ENCODE results near the gene AIPL1.
"Not testable (repeated sequence)": the region's sequence is repeated elsewhere in the genome, so short reads cannot be mapped to it uniquely, and the experiment has no call there.

Gene AIPL1, protein sequence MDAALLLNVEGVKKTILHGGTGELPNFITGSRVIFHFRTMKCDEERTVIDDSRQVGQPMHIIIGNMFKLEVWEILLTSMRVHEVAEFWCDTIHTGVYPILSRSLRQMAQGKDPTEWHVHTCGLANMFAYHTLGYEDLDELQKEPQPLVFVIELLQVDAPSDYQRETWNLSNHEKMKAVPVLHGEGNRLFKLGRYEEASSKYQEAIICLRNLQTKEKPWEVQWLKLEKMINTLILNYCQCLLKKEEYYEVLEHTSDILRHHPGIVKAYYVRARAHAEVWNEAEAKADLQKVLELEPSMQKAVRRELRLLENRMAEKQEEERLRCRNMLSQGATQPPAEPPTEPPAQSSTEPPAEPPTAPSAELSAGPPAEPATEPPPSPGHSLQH

DNA sequence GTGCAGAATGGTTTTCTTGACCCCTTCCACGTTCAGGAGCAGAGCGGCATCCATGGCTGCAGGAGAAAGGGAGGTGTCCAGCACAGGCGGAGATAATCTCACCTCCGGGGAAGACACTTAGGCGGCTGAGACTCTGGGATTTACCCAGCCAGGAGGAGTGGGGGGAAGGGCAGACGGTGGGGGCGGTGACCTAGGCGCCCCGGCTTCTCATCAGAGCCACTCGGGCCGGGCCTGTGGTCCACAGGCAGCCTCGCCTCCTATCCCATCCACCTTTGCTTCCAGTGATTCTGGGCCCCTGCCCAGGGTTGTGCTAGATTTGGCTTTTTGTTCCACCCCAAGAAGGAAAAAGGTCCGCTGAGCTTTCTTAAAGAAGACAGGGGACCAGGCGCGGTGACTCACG, at the start of gene AIPL1:
TSS of gene AIPL1 (minus strand) at position 71 of the 400 bp plus-strand sequence. CDS start at position 54, 17 bp downstream.
- DNase-seq = peak; percentile 93

DNA sequence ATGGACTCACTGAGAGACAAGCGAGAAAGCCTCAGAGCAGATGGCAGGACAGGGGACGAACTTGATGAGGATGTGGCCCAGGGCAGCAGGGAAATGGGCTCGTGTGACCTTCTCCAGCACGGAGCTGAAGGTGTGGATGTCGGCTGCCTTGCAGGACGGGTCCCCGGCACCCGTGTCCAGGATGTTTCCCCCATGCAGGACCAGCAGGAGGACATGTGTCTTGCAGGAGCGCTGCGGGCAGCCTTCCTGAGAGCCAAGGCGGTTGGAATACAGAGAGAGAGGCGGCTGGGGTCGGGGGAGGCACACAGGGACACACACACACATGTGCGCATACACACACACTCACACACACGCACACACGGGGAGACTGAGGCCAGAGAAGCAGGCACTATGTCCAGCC, 48.6 kb upstream of the AIPL1 start:
- no peak for DNase-seq

DNA sequence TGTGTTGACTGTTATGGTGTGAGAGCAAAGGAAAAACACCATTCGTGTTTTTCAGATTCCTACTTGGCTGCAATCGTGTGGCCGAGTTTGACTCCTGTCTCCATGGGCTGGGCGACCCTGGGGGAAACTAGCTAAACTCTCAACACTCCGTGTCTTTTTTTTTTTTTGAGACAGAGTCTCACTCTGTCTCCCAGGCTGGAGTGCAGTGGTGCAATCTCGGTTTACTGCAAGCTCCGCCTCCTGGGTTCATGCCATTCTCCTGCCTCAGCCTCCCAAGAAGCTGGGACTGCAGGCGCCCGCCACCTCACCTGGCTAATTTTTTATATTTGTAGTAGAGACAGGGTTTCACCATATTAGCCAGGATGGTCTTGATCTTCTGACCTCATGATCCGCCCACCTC, 47.9 kb upstream of the AIPL1 start:
- DNase-seq = not testable (repeated sequence)

DNA sequence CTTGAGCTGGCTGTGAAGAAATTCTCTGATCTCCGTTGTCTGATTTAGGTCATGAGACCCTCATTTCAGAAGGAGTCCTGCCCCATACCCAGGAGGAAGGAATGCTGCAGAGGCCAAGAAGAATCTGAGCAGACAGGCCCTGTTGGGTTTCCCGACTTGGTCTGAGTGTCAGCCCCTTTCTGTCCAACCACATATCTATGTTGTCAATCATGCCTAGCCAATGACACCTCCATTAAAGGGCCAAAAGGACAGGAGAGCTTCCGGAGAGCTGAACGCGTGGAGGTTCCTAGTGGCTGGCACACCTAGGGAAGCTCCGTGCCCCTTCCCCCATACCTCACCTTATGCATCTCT, 47.2 kb upstream of the AIPL1 start:
- no peak for DNase-seq

DNA sequence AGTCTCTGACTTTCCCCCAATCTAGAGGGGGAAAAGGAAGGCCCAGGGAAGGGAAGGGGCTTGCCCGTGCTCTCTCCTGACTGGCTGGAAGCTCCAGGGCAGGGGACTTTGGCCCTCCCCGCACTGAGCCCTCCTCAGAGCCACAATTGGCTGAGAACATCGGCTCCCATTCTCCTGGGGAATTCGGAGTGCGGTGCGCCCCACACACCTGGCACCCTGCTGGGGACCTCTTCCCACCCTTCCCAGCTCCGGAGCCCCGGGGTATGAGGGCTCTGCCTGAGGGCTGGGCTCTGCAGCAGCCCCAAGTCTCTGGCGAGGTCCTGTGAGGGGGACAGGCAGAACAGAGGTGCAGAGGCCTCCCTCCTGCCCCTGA, 45.4 kb upstream of the AIPL1 start:
- no peak for DNase-seq

DNA sequence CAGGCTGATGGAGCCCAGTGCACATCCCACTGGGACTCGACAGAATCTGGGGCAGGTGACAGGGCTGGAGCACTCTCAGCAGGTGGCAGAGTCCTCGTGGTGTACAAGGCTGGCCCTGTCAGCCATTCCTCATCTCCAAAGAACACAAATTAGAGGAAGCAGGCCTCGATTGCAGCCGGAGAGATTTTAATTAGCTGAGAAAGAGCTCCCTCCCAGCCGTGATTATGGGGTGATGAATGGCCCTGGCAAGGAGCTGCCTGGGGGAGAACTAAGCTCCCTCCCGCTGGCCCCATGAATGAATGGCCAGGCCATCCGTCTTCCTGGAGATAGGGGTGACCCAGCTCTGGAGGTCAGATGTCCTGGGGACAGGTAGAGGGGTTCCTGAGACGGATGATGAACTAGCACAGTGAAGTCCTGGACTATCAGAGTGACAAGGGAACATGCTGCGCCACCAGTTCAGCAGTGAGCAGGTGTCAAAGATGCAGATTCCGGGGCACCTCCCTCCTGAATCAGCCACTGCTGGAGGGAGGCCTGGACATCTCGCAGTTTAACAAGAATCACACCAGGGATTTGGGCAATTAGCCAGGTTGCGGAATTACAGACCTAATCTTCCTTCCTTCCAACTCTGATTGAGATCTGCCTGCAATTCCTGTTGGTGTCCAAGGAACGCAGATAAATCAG, 44.8 kb upstream of the AIPL1 start:
- DNase-seq = peak; percentile 90

DNA sequence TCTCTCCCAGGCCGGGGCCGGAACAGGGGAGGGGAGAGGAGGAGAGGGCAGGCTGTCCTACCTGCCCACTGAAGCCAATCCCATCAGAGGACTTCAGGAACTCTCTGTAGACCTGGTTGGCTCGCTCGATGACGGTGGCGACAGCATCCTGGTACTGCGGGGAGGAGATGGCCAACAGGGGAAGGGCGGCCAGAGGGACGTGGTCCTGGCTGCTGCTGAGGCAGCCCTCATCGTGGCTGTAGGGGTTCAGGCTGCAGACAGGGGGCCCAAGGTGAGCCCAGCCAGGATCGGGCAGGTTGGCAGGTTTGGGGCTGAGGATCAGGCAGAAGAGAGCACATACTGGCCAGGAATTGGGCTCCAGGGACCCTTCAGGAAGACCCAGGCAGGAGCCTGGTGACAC, 43.6 kb upstream of the AIPL1 start:
- DNase-seq = no peak

DNA sequence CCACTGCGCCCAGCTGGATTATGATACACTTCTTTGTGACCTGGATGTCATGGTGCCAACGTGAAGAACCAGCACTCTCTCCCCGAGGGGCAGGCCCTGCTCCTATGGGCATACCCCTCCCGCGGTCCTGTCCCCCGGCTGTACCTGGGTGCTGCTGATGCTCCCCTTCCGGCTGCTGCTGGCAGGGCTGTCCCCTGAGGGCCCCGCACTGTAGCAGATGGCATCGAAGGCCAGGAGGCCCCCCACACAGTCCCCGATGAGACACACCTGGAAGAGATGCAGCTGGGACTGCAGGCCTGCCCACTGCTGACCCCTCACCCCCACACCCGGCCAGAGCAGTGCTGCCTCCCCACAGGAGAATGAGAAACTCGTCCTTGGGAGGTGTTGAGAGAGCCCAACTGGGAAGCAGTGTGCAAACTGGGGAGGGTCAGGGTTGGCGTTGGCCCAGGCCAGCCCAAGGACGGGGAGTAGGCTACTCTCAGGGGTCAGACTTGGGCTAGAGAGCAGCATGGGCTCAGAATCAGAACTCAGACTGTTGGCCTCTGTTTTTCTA, 43.0 kb upstream of the AIPL1 start:
- DNase-seq = no peak

DNA sequence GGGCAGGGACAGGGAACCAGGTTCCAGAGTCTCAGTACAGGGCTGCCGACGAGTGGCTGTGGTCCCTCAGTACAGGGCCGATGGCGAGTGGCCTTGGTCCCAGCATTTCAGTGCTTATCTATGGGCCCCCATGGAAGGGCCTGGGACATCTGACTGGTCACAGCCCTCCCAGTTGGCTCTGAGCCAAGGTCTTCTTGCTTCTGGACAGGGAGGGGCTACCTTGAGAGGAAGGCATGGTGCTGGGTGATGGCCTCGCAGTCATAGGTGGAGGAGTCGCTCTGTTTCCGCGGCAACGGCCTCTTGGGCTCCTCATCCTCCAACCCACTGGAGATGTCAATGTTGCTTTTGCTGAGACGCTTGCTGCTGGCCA, 41.9 kb upstream of the AIPL1 start:
- peak; percentile 18 for DNase-seq

DNA sequence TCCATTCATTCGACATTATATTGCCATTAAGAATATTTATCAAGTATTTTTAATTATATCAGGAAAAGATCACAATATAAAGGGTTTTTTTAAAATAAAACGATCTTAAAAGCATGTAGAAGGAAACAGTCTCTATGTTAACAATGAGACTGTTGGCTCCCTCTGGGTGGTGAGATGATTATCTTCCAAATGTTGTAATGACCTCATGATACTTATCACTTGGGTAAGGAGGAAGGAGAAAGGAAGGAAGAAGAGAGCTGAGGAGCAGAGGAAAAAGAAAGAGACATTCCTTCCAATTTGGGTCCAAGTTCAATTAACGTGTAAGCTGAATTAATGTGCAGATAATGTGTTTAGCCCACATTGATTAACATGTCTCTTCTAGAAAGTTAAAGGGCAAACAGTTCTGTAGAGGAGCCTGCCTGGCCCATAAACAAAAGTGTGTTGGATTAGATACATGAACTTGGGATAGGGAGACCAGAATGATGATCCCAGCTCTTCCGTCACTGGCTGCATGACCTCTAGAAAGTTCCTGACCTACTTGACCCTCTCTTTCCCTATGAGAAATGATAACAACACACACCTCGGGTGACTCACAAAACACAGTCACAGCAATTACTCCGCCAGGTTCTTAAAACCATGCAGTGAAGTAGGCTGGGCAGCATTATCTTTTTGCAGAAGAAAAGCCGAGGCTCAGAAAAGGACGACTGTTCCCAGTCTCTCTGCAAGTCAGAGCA, 41.3 kb upstream of the AIPL1 start:
- DNase-seq = no peak

DNA sequence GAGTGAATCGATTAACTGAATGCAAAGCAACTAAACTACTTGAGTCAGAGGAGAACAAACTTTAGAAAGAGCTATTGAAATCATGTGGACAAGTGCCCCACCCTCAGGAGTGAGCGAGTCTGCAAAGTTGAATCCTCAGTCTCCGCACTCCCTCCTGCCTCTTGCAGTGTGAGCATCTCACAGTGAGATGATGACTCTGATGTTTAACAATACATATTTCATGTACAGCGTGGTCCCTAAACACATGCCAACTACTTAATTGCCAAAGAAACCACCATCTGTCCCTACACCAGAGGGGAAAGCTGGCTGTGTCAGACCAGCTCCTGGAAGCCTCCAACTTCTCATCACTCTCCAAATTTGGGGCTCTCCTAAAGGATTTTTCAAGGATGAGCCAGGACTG, 40.5 kb upstream of the AIPL1 start:
- DNase-seq = peak; percentile 31

DNA sequence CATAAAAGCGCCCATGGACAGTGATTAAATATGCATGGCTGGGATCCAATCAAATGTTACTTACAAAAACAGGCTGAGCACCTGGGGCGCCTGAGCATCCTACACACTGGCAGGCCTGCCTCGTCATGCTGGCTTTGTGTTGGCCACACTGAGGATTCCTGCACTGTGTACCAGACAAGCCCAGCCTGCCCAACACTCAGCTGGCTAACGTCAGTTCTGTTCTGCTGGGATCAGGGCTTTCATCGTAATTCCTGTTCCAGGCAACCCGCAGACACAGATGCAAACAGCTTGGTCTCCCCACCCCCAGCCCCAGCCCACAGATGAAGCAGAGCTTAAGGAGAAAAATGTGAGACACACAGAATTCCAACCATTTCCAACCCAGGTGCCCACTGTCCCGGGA, 40.0 kb upstream of the AIPL1 start:
- DNase-seq = peak; percentile 55

DNA sequence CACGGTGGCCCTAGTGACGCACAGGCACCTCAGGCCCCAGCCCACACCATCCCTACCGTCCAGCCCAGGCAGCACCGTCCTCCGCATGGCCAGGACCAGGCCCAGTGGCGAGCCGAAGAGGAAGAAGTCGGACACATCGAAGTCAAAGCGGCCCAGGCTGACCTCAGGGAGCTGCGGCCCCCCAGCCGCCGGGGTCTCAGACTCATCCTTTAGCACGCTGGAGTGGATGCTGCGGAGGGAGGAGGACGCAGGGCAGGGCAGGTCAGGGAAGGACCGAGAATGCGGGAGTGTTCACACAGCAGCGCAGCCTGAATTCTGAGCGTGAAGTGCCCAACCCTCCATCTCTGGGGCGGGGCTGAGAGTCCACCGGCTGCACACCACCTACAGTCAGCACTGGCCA, 39.5 kb upstream of the AIPL1 start:
- DNase-seq = no peak

DNA sequence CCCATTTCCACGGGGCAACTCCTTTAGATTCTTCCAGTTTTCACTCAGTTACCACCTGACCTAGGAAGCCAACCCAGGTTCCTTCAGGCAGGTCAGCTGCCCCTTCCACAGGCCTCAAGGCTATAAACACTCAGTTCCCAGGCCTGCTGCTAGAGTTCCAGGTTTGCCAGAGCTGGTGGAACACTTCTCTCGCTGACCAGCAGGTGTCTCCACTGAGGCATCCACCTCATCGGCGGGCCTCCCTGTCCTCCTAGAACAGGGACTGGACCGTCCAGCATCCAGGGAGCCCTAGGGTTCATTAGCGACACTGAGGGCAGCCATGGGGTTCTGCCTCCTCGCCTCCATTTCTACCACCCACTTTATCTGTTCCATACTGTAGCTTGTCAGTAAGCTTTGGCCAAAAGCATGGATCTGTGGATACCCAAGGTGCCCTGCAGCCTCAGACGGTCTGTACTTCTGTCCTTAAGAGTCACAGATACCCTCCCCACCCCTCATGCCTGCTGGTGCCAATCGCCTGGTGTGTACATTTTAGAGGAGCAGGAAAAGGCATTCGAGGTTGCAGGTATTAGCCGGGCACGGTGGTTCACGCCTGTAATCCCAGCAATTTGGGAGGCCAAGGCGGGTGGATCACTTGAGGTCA, 38.3 kb upstream of the AIPL1 start:
- peak; percentile 83 for DNase-seq

DNA sequence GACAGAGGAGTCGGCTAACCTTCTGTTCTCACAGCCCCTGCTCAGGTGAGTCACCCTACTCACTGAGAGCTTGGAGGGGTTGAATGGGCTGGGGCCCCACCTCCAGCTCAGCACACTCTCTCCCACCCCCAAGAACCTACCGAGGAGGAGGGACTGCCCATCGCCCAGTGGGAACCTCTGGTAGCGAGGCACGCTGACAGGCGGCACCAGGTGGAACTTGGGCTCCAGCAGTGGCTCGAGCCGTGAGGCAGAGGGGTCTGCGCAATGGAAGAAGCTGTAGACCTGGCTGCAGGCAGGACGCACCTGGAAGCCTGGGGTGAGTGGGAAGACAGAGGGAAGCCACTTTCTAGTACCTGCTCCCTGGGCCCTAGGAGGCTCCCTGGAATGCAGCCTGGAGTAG, 37.6 kb upstream of the AIPL1 start:
- DNase-seq = no peak

DNA sequence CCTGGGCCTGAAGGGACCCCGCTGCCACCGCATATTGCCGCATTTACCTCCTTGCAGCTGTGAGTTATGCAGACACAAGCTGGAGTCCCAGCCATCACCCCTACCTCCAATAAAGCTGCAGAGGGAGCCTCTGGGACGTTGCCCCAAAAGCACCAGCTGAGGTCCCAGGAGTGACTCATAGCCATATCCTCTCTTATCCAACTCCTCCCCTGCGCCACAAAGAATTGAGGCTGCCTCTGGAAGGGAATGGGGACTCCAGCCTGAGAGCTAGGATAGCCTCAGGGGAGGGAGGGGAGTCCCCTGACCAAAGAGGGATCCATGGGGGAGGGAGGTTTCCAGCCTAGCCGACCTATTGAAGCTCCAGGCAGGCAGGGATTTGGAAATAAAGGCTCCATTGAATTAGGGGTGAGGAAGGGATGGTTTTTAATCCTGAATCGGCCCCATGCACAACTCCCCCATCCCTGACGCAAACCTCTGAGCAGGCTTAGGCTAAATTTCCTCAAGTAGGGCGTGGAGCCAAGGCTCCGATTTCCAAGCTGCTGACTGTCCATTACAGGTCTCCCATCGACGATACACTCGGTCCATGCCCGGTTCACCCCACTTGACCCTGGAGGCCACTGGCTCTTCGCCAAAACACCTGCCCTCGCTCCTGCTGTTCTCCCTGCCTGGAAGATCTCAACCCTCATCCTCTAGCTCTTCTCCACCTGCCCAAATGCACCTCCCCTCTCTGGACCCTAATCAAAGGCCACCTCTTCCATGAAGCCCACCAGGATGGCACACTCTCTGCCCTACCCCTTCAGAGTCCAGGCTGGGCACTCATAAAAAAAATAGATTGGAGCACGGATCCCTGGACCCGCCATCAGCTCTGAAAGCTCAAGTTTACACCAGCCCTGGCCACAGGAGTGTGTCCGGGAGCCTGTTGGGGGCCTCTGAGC, 36.9 kb upstream of the AIPL1 start:
- DNase-seq = peak; percentile 56

DNA sequence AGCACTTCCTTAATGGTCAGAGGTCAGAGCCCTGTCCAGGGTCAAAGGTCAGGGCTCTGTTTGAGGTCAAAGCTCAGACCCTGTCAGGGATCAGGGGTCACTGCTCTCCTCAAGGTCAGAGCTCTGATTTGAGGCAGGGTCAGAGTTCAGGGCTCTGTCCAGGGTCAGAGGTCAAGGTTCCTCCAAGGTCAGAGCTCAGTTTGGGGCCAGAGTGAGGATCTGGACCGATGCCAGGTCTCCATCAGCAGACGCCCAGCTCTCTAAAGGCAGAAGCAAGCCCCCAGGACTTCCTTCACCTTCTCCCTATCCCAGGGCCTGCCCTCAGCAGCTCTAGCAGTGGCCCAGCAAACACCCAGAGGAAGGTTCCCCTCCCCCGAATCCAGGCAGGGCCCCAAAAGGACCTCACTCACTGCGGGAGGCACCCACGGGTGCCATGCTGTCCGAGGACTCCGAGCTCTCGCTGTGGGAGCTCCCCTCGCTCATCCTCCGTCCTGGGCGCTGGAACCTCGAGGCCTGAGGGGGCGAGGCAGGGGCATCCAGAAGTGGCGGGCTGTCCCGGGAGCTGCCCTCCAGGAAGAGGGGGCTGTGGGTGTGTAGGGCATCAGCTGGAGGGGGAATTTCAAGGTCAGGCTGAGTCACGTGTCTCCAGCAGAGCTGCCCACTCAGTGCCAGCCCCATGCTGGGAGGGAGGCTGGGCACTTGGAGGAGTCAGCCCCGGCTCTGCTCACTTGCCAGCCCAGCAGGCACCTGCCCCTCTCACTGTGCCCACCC, 36.0 kb upstream of the AIPL1 start:
- no peak for DNase-seq

DNA sequence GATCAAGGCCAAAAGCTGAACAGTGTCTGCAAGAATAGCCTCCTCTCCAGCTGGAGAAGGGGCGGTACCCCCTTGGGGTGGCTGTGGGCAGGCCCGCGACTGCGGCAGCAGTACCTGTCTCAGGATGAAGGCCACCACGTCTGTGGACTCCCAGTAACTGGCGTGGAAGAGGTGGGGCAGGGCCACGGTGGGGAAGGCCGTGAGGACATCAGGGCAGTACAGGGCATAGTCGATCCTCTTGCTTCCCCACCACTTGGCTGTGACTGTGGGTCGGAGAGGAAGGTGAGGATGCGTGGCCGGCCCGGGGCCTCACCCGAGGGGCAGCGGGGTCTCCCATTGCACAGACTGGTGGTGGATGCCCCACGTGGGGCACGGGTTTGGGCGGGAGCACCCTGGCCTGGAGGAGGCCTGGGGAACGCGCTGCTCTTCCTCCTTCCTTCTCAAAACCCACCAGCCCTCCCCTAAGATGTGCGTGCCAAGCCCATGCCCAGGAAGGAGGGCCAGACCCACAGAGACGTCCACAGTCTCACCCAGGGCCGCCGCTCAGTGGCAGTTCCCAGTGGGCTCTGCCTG, 35.3 kb upstream of the AIPL1 start:
- no peak for DNase-seq

DNA sequence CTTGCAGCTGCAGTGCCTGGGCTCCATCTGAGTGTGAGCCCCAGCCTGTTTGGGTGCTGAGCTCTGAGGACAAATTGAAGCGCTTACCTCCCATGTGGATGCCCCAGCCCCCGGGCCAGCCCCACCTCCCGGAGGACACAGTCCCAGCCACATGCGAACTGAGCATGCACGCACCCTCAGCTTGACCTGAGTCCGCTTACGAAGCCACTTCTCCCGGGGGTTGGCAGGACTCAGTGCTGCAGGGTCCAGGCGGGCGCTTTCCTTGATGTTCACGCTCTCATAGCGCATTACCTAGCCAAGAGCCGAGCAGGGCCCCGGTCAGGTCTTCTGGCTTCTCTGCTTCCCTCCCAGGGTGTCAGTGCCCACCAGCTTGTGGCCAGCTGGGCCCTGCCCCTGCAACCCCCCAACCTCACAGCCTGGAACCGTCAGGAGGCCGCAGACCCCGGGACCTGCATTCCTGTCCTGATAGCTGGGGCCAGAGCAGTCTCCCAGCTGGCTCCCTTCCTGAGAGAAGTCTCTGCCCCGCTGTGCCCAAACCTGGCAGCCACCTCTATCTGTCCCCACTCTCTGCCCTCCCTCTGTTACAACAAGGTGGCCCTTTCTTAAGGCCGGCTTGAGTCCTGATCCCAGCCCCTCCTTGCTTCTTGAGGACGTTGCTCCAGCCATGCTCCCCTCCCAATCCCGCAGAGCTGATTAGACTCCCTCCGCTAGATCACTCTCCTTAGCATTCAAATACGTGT, 33.3 kb upstream of the AIPL1 start:
- no peak for DNase-seq

DNA sequence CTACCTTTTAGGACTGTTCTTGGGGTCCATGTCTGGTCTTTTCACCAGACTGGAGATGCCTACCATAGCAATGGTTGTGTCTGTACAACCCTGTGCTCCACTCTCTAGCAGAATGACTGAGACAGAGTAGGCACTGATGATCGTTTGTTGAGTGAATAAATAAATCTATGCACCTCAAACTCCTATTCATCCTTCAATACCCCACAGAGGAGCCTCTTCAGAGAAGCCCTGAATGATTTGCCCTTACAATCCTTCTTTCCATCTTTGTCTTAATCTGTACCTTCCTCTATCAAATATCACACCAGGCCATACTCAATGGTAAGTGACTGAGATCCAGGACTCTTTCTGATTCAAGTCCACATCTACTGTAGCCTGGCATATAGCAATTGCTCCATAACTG, 32.6 kb upstream of the AIPL1 start:
- no peak for DNase-seq

Data from NCI-H82 (cell line).